ENCODE results near the gene PKD1.
"Not testable (repeated sequence)": the region's sequence is repeated elsewhere in the genome, so short reads cannot be mapped to it uniquely, and the experiment has no call there.

Gene PKD1

GRCh38 chr16:2105769-2106168 is 29.9 kb downstream of the PKD1 start:
- DNase-seq = not testable (repeated sequence)

DNA sequence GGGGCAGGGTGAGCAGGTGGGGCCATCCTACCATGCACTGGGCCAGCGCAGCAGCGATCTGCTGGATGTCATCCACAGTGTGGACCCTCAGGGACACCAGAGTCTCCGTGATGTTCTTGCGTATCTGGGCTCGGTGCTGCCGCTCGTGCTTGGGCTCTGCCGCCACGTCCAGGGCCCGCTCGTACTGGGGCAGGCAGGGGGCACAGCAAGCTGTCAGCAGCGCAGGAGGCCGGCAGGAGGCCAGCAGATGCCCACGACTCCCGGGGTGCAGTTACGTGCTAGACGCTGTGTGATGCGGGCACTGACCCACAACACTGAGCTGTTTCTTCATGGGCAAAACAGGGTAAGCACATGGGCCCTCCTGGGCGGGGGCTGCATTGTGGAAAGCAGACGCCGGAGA is 30.4 kb downstream of the PKD1 start:
- not testable (repeated sequence) for DNase-seq

DNA sequence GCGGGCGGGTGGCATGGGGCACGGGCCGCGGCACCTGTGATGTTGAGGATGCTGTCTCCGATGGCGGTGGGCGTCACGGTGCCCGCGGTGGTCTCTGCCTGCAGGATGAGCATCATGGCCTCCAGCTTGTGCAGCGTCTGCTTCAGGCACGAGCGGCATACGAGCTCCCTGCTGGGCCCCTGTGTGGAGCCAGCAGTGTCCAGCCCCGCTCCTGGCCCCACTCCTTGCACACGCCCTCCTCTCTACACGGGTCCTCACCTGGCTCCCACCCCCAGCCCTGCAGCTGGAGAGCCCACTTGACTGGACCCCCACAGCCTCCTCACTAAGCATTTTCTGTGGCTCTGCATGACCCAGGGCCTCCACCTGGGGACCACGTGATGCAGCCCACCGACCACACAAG is 31.2 kb downstream of the PKD1 start:
- not testable (repeated sequence) for DNase-seq

DNA sequence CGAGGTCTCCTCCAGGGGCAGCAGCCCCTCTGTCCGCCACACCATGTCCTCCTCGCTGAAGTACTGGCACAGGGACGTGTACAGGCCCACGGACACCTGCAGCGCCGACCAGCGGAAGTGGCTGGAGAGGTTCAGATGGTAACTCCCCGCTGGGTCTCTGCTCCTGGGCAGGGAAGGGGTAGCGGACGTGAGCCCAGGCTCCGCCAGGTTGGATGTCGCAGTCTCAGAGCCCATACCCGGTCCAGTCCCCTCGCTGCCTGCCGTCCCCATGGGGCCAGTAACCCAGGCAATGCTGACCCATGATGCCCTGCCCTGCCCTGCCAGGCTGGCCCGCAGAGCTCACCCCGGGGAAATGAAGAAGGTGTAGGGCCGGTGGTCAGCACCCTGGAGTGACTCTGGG is 33.2 kb downstream of the PKD1 start:
- no peak for DNase-seq

DNA sequence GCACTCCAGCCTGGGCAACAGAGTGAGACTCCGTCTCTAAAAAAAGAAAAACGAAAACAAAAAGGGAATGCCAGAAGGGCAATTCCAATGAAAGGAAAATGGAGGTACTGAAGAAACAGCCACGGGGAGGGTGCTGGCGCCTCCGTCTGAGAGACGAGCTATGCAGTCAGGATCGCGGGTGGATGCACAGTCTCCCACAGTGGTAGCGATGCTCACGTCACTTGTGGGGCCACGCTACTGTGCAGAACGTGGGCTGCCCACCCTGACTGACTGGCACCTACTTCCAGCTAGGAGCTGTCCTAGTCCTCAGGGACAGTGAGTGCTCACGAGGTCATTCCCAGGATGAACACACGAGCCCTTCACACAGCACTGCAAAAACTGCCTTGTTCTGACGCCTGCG is 34.1 kb downstream of the PKD1 start:
- DNase-seq = not testable (repeated sequence)

- not testable (repeated sequence) for DNase-seq
These were observed 38.0 kb downstream of the PKD1 start for GRCh38 chr16:2097689-2098088.

GRCh38 chr16:2096853-2097595 is 38.7 kb downstream of the PKD1 start:
- DNase-seq = no peak

DNA sequence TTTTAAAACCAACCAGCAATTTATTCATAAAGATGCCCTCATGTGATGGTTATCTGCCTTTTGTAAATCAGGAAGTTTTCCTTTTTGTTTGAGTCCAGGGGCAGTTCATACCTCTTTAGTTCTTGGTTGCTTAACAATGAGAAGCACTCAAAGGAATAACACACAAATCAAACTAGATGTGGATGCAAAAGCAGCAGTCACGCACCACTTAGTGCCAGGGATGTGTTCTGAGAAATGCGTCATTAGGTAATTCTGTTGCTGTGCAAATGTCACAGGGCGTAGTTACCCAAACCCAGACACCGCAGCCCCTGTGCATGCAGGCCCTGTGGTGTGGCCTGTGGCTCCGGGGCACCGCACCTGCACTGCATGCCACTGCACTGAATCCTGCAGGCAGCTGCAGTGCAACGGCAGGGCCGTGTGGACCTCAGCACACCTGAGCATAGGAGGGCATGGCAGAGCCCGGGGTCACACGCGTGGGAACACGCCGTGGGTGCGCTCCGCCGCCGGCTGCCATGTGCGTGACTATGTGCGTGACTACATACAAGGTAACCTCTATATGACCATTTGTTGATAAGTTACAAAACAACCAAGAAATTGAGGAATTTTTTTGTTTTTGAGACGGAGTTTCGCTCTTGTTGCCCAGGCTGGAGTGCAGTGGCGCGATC is 39.6 kb downstream of the PKD1 start:
- DNase-seq = no peak

DNA sequence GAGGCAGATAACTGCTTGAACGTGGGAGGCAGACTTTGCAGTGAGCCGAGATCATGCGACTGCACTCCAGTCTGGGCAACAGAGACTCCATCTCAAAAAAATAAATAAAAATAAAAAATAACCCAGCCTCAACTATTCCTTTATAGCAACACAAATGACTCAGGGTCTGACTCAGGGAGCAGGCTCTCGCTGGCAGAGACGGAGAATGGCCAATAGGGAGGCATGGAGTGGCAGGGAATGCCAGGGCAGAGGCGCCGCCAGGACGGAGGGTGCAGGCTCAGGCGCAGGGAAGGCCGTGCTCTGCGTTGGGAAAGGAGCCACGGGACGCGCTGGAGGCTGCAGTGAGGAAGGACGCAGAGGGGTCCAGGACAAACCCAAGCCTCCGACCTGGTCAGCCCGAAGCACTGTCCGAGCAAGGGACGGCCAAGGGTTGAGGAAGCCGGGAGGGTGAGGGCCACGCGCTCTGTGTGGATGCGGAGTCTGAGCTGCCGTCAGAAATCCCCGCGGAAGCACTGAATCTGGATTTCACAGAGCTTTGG is 40.3 kb downstream of the PKD1 start:
- DNase-seq = no peak

- DNase-seq = no peak
These were observed 41.9 kb downstream of the PKD1 start for GRCh38 chr16:2093793-2094192.

DNA sequence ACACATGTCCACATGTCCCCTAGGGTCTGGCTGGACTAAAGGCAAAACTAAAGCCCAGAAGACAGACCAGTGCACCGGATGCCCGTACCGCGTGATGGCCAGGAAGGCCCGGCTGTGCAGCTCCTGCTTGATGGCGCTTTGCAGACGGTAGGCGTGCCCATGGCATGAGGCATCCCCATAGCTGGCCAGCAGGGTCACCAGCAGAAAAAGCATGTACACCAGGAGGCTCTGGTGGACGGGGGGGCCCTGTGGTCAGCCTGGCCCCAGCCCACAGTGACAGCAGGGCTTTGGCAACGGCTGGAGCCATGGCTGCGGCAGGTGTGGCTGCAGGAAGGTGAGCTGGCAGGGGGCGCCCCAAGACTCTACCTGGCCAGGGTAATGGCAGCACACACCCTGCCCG is 42.8 kb downstream of the PKD1 start:
- DNase-seq = no peak

GRCh38 chr16:2092256-2092620 is 43.5 kb downstream of the PKD1 start:
- DNase-seq = no peak

- DNase-seq = no peak
These were observed 44.0 kb downstream of the PKD1 start for GRCh38 chr16:2091547-2092255.

DNA sequence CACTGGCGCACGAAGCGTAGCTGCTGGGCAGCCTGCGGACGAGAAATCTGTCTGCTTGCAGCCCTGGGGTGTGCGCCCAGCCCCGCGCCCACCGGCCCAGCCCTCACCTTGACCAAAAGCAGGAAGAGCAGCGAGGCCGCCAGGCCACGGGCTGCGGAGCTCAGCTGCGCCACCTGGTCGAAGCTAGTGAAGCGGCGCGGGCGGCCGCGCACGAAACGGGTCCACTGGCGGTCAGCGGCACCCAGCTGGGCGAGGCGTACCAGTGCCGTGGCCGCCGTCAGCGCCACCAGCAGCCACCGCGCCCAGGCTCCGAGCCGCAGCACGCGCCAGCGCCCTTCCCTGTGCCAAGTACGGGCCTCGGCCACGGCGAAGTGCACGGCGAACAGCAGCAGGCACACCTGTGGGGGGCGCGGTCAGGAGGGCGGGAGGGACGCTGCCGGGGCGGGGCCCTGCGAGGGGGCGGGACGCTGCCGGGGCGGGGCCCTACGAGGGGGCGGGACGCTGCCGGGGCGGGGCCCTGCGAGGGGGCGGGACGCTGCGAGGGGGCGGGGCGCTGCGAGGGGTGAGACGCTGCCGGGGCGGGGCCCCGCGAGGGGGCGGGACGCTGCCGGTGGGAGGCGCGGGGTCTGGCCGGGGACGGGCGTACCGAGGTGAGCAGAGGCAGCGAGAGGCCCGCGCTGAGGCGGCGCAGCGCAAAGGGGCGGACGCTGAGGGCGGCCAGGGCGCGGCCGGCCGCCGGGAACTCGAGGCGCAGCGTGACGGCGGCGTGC is 44.7 kb downstream of the PKD1 start:
- no peak for DNase-seq

DNA sequence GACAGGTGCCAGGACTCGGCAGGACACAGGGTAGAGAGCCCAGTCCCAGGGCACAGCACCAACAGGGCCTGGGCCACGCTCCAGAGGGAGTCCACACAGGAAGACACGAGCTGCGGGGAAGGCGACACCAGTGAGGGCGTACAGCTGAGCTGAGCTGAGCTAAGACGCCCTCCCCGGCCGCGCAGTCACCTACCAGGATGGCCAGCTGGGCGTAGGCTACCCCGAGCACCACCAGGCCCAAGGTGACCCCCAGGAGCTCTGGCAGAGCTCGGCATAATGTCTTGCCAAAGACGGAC is 45.3 kb downstream of the PKD1 start:
- no peak for DNase-seq

GRCh38 chr16:2089706-2090480 is 45.8 kb downstream of the PKD1 start:
- DNase-seq = no peak

GRCh38 chr16:2088759-2089358 is 46.8 kb downstream of the PKD1 start:
- DNase-seq = no peak

DNA sequence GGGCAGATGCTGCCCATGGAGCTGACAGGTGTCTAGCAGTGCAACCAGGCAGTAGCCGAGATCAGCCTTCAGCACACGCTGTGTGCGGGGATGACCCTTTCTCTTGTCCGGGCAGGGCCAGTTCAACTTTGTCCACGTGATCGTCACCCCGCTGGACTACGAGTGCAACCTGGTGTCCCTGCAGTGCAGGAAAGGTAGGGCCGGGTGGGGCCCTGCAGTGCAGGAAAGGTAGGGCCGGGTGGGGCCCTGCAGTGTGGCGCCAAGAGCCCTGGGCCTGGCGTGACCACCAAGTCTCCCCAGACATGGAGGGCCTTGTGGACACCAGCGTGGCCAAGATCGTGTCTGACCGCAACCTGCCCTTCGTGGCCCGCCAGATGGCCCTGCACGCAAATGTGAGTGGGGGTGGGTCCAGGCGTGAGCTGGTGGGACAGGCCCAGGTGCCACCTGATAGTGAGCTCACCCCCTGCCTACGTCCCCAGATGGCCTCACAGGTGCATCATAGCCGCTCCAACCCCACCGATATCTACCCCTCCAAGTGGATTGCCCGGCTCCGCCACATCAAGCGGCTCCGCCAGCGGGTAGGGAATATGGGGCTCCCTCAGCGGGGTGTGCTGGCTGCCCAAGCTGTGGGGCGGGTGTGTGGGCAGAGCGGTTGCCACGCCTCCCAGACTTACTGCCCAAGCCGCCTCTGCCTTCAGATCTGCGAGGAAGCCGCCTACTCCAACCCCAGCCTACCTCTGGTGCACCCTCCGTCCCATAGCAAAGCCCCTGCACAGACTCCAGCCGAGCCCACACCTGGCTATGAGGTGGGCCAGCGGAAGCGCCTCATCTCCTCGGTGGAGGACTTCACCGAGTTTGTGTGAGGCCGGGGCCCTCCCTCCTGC is 47.7 kb downstream of the PKD1 start:
- DNase-seq = no peak

DNA sequence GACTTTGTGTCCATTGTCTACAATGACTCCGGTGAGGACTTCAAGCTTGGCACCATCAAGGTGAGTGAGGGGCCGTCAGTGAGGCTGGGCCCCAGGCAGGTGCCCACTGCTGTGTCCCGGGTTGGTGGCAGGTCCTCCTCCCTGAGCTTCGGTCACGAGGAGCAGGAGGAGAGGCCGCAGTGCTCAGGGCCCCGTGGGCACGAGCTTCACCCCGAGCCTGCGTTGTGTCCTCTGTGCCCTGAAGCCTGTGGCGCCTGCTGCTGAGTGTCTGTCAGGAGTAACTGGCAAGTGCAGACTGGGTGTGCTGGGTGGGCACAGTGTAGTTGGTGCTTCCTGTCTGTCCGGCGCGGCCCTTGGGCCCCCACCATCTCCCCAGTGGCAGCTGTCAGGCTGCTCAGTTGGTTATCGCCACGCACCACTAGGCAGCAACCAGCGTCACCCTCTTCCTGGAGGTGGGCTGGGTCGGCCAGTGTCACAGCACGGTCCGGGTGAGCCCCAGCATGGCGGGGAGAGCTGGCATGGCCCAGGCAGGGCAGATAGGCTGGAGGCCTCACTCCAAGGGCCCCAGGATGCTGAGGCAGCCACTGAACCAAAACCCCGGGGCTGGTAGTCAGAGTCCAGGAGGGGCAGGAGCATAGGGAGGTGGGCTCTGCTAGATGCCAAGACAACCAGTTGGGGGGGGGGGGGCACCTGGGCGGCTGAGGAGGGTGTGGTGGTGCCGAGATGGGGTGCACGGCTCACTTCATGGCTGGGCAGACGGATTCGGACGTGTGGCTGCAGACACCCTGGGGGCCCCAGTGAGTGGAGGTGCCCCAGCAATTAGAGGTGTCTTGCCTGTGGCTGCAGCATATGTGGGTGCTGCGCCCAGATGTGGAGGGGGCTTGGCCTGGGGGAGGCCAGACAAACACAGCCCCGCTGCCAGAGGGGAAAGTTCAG is 48.6 kb downstream of the PKD1 start:
- DNase-seq = no peak

Data from activated CD8-positive, alpha-beta memory T cell treated with anti-CD3 and anti-CD28 coated beads for 24 hours (primary cell).